ENCODE data around the gene MTHFD1L. TPM values are rescaled to one million over a fixed set of nuclear protein-coding genes. Genes with fewer than 3 reads are reported as not detected.

Gene MTHFD1L
- polyA plus RNA-seq, 2 of the 4 experiments (the other 2 are of a cell fraction) = 27.2 to 63.2 TPM

DNA sequence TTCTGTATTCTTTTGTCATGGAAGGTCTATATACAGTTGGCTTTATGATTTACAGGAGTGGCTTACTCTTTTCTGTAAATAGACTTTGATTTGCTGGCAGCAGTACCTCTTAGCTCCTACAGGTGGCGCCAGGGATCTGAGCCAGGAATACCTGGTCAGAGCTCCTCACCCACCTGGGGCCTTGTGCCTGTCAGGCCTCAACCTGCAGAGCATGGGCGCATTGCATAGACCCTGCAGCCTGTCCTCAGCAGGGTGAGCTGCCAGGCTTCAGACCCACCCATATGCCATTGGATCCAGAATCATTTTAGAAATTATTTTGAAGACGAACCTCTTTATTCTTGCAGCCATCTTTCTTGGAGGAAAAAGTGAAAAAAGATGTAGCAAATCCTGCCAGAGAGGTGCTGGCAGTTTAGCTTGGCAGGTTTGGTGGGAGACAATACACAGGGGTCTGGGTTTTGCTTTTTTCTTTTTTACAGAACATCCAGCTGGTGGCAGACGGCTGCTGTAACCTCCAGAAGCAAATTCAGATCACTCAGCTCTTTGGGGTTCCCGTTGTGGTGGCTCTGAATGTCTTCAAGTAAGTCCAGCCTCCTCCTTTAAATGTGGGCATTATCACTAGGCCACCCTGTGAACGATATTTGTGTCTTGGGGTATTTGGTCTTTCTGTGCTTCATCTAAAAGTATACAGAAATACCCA is 149.1 kb downstream of the MTHFD1L start:
- H3K4me1 ChIP-seq = peaks cover 36% of the 10 kb centered on the region
- 0 out of 3 replicates have a peak overlapping the region, but pooled peaks have one; percentile 6 for H3K4me2 ChIP-seq
- no peak overlapping the region for H3K4me3 ChIP-seq
- FAIRE-seq (no peak), ATAC-seq (peak; percentile 71 to 84), DNase-seq (ENCODE audit: low read depth in 1 of 2, low spot score in 1 of 2) (peak; percentile 21 to 78)
- no peaks in the 10 kb centered on the region for H3K9me3 ChIP-seq
- WGBS (ENCODE audit: missing lambda C conversion rate) = 58% methylated on average over 5 of the region's 6 CpGs
- TF ChIP-seq RCOR1 (IDR thresholded peaks at IDR 0.05; ENCODE audit: low read depth, low read length) (no peak), JUNB (IDR thresholded peaks at IDR 0.05) (no peak), RAD21 (conservative IDR thresholded peaks at IDR 0.05 in 1 of 2, IDR thresholded peaks at IDR 0.05 in 1 of 2) (peak; percentile 88 to 94), SMC3 (IDR thresholded peaks at IDR 0.05) (peak; percentile 86)
- TF ChIP-seq, protein P1, sequence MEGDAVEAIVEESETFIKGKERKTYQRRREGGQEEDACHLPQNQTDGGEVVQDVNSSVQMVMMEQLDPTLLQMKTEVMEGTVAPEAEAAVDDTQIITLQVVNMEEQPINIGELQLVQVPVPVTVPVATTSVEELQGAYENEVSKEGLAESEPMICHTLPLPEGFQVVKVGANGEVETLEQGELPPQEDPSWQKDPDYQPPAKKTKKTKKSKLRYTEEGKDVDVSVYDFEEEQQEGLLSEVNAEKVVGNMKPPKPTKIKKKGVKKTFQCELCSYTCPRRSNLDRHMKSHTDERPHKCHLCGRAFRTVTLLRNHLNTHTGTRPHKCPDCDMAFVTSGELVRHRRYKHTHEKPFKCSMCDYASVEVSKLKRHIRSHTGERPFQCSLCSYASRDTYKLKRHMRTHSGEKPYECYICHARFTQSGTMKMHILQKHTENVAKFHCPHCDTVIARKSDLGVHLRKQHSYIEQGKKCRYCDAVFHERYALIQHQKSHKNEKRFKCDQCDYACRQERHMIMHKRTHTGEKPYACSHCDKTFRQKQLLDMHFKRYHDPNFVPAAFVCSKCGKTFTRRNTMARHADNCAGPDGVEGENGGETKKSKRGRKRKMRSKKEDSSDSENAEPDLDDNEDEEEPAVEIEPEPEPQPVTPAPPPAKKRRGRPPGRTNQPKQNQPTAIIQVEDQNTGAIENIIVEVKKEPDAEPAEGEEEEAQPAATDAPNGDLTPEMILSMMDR (IDR thresholded peaks at IDR 0.05) = peak; percentile 78
- H3K27ac ChIP-seq = peak overlapping the region; percentile 66 to 78
- CTCF ChIA-PET = interaction anchor here (0.6 to 19.6 kb wide), 49 partner anchors 8 to 343 kb away, joined by 3 to 192 read pairs (median 4); no protein-coding TSS in a partner anchor
- POLR2A ChIA-PET = interaction anchor here (0.5 to 1.4 kb wide), 4 partner anchors 54 to 320 kb away, joined by 3 to 5 read pairs (median 4); no protein-coding TSS in a partner anchor

DNA sequence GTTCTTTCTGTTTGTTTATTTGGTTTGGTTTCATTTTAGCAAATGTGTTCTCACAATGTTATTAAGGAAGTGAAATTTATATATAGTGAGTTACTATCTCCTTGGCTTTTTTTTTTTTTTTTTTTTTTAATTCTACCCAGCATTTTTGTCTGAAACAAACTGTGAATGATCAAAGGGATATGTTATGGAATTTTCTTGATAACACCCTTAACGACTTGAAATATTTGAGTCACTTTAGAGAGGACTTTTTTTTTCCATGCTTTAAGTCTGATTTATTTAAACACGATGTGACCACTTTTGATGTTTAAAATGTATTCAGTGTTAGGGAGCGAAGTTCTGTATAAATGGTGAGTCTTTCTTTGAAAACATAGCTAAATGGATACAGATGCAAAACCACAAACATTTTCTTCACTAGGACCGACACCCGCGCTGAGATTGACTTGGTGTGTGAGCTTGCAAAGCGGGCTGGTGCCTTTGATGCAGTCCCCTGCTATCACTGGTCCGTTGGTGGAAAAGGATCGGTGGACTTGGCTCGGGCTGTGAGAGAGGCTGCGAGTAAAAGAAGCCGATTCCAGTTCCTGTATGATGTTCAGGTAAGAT is 149.7 kb downstream of the MTHFD1L start:
- FAIRE-seq = no peak
- Histone ChIP-seq H3K4me1 (peaks cover 36% of the 10 kb centered on the region), H3K9me3 (no peaks in the 10 kb centered on the region), H3K4me2 (0 out of 3 replicates have a peak overlapping the region, but pooled peaks have one; percentile 6), H3K4me3 (no peak overlapping the region), H3K27ac (peak overlapping the region; percentile 66 to 78)
- ATAC-seq = no peak
- WGBS (ENCODE audit: missing lambda C conversion rate) = 92% methylated on average over 12 of the region's 12 CpGs
- POLR2A ChIA-PET = interaction anchor here (0.9 to 1.4 kb wide), 2 partner anchors 53 to 311 kb away, joined by 4 to 5 read pairs; no protein-coding TSS in a partner anchor
- CTCF ChIA-PET = interaction anchor here (0.6 to 19.6 kb wide), 26 partner anchors 10 to 359 kb away, joined by 3 to 192 read pairs (median 6); no protein-coding TSS in a partner anchor
- TF ChIP-seq KDM5A (IDR thresholded peaks at IDR 0.05) (no peak), ZC3H11A (IDR thresholded peaks at IDR 0.05) (no peak), KDM1A (IDR thresholded peaks at IDR 0.05; ENCODE audit: low read depth) (no peak), GATA3 (IDR thresholded peaks at IDR 0.05; ENCODE audit: borderline replicate concordance) (no peak), PHF8 (IDR thresholded peaks at IDR 0.05; ENCODE audit: borderline replicate concordance, low read depth) (no peak), EHF (CRISPR knock-in tag; IDR thresholded peaks at IDR 0.05) (no peak), ZFP36 (IDR thresholded peaks at IDR 0.05; ENCODE audit: borderline replicate concordance, partially characterized antibody) (no peak), POLR2AphosphoS2 (conservative IDR thresholded peaks at IDR 0.05; ENCODE audit: low read length) (no peak), BHLHE40 (IDR thresholded peaks at IDR 0.05; ENCODE audit: low read depth, low read length) (no peak), RFX5 (IDR thresholded peaks at IDR 0.05) (no peak), EP300 (IDR thresholded peaks at IDR 0.05) (no peak), MAZ (IDR thresholded peaks at IDR 0.05; ENCODE audit: borderline replicate concordance, low read depth, low read length) (no peak), MAFK (IDR thresholded peaks at IDR 0.05; ENCODE audit: partially characterized antibody) (no peak)
- TF ChIP-seq, protein P2, sequence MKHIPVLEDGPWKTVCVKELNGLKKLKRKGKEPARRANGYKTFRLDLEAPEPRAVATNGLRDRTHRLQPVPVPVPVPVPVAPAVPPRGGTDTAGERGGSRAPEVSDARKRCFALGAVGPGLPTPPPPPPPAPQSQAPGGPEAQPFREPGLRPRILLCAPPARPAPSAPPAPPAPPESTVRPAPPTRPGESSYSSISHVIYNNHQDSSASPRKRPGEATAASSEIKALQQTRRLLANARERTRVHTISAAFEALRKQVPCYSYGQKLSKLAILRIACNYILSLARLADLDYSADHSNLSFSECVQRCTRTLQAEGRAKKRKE (CRISPR knock-in tag; IDR thresholded peaks at IDR 0.05; ENCODE audit: low read depth) = no peak
- TF ChIP-seq, protein P3, sequence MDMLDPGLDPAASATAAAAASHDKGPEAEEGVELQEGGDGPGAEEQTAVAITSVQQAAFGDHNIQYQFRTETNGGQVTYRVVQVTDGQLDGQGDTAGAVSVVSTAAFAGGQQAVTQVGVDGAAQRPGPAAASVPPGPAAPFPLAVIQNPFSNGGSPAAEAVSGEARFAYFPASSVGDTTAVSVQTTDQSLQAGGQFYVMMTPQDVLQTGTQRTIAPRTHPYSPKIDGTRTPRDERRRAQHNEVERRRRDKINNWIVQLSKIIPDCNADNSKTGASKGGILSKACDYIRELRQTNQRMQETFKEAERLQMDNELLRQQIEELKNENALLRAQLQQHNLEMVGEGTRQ (IDR thresholded peaks at IDR 0.05) = no peak
- TF ChIP-seq, protein P4, sequence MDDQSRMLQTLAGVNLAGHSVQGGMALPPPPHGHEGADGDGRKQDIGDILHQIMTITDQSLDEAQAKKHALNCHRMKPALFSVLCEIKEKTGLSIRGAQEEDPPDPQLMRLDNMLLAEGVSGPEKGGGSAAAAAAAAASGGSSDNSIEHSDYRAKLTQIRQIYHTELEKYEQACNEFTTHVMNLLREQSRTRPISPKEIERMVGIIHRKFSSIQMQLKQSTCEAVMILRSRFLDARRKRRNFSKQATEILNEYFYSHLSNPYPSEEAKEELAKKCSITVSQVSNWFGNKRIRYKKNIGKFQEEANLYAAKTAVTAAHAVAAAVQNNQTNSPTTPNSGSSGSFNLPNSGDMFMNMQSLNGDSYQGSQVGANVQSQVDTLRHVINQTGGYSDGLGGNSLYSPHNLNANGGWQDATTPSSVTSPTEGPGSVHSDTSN (IDR thresholded peaks at IDR 0.05) = no peak
- TF ChIP-seq, protein P5, sequence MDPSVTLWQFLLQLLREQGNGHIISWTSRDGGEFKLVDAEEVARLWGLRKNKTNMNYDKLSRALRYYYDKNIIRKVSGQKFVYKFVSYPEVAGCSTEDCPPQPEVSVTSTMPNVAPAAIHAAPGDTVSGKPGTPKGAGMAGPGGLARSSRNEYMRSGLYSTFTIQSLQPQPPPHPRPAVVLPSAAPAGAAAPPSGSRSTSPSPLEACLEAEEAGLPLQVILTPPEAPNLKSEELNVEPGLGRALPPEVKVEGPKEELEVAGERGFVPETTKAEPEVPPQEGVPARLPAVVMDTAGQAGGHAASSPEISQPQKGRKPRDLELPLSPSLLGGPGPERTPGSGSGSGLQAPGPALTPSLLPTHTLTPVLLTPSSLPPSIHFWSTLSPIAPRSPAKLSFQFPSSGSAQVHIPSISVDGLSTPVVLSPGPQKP (IDR thresholded peaks at IDR 0.05; ENCODE audit: low read depth, low read length) = no peak
- DNase-seq (ENCODE audit: low read depth in 1 of 2, low spot score in 1 of 2) = no peak
